ENCODE measurements around the gene SPAG9. TPM values are rescaled to one million over a fixed set of nuclear protein-coding genes. Genes with fewer than 3 reads are reported as not detected.
A peak's percentile ranks its signal among the peaks of the same experiment; 100 is the strongest.

The SPAG9 gene
- total RNA-seq, 1 experiment from 2014 or later, result 130 TPM

DNA sequence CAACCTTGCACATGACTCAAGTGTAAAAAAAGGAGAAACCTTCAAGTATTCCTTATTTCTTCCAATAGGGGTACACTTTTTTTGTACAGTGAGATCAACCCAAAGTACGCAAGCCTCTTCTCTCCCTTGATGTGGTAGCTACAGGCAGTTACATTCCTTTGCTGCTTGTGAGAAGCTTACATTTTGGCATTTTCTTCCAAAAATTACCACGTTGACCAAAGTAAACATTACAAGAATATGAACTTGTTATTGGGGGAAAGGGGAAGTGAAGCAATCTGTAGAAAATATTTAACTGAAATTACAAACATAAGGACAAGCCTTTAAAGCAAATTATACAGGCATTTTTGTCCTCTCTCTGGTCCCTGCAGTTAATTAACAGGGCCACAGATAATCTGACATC lies 157.5 kb downstream of the SPAG9 start:
- POLR2A ChIA-PET, result no interaction called here
- Mint-ChIP-seq H3K27ac (ENCODE audit: unreplicated experiment) (no peak overlapping the region), H3K9me3 (ENCODE audit: unreplicated experiment) (no peaks in the 10 kb centered on the region), H3K4me1 (ENCODE audit: low read depth, unreplicated experiment) (no peaks in the 10 kb centered on the region), H3K4me3 (ENCODE audit: unreplicated experiment) (no peak overlapping the region), H3K36me3 (ENCODE audit: insufficient read depth, unreplicated experiment) (peaks cover 16% of the 10 kb centered on the region), H3K27me3 (ENCODE audit: insufficient read depth, unreplicated experiment) (no peaks in the 10 kb centered on the region)
- Histone ChIP-seq H3K4me3 (ENCODE audit: low read depth, low read length) (no peak overlapping the region), H3K9me3 (no peaks in the 10 kb centered on the region), H3K4me1 (no peaks in the 10 kb centered on the region), H3K27me3 (replicated peaks; ENCODE audit: control insufficient read depth, insufficient read depth, low read length) (no peaks in the 10 kb centered on the region), H3K36me3 (ENCODE audit: control insufficient read depth, insufficient read depth, low read length) (no peaks in the 10 kb centered on the region)
- no TSS peak for BruUV-seq (replicated peaks)
- intact Hi-C loops (cut with micrococcal nuclease; ENCODE audit: unreplicated experiment), result no loop called here
- CTCF ChIA-PET, result interaction anchor here (1.0 kb wide), 1 partner anchor 117 kb away, joined by 3 read pairs; no protein-coding TSS in a partner anchor
- DNase-seq, result no peak
- TF ChIP-seq, protein P1, sequence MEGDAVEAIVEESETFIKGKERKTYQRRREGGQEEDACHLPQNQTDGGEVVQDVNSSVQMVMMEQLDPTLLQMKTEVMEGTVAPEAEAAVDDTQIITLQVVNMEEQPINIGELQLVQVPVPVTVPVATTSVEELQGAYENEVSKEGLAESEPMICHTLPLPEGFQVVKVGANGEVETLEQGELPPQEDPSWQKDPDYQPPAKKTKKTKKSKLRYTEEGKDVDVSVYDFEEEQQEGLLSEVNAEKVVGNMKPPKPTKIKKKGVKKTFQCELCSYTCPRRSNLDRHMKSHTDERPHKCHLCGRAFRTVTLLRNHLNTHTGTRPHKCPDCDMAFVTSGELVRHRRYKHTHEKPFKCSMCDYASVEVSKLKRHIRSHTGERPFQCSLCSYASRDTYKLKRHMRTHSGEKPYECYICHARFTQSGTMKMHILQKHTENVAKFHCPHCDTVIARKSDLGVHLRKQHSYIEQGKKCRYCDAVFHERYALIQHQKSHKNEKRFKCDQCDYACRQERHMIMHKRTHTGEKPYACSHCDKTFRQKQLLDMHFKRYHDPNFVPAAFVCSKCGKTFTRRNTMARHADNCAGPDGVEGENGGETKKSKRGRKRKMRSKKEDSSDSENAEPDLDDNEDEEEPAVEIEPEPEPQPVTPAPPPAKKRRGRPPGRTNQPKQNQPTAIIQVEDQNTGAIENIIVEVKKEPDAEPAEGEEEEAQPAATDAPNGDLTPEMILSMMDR (IDR thresholded peaks at IDR 0.05; ENCODE audit: insufficient read depth in 1 of 2, low read depth in 1 of 2, low read length in 1 of 2, severe bottlenecking in 1 of 2, unreplicated experiment in 1 of 2), result no peak

DNA sequence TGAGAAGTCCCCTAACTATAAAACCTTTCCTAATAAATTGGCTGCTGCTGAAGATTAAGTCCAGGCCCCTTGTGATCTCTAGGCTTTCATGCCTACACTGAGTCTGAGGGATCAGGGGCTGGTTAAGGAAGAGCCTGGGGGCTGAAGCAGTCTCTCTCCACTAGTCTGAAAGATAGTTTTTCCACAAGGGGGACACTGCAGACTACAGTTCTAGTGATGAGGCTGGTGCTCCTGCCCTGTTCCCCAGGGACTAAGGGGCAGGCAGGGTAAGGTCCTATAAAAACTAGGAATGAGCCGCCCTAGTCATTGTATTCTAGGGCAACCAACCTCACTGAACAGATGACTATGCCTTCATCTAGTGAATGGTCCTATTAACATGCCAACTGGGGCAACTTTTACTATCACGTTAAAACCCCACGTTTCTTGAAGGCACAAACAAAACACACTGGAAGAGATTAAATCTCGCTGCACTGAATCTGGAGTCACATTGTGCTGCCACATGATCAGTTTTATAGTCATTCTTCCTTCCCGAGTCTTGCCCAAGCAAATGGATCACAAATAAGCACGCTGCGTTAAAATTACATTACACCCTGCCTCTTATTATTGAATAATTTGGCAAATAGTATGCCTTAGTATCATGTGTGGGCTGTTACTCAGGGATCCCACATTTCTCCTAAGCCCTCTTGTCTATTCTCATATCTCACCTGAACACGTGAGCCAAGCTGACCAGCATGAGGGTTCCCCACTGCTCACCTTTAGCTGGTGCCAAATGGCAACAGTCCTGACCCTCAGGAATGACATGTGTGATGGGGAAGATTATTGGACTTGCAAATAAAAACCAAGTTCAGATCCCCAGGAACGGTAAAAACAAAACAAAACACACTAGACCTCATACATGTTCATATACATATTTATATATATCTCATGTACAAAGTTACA lies 159.1 kb downstream of the SPAG9 start:
- Mint-ChIP-seq H3K27ac (ENCODE audit: unreplicated experiment) (no peak overlapping the region), H3K4me3 (ENCODE audit: unreplicated experiment) (no peak overlapping the region), H3K36me3 (ENCODE audit: insufficient read depth, unreplicated experiment) (peaks cover 16% of the 10 kb centered on the region), H3K9me3 (ENCODE audit: unreplicated experiment) (no peaks in the 10 kb centered on the region), H3K27me3 (ENCODE audit: insufficient read depth, unreplicated experiment) (no peaks in the 10 kb centered on the region), H3K4me1 (ENCODE audit: low read depth, unreplicated experiment) (no peaks in the 10 kb centered on the region)
- DNase-seq, result peak in 1 of 2 experiments; percentile 46
- TF ChIP-seq, protein P1 (IDR thresholded peaks at IDR 0.05; ENCODE audit: insufficient read depth in 1 of 2, low read depth in 1 of 2, low read length in 1 of 2, severe bottlenecking in 1 of 2, unreplicated experiment in 1 of 2), result peak in 1 of 2 experiments; percentile 50
- Histone ChIP-seq H3K4me3 (ENCODE audit: low read depth, low read length) (no peak overlapping the region), H3K4me1 (no peaks in the 10 kb centered on the region), H3K36me3 (ENCODE audit: control insufficient read depth, insufficient read depth, low read length) (no peaks in the 10 kb centered on the region), H3K9me3 (no peaks in the 10 kb centered on the region), H3K27me3 (replicated peaks; ENCODE audit: control insufficient read depth, insufficient read depth, low read length) (no peaks in the 10 kb centered on the region)
- intact Hi-C loops (cut with micrococcal nuclease; ENCODE audit: unreplicated experiment), result no loop called here
- ChIA-PET POLR2A (interaction anchor here (0.6 kb wide), 1 partner anchor 95 kb away, joined by 12 read pairs; the partner anchor contains the start of gene TOB1), CTCF (no interaction called here)
- no TSS peak for BruUV-seq (replicated peaks)

DNA sequence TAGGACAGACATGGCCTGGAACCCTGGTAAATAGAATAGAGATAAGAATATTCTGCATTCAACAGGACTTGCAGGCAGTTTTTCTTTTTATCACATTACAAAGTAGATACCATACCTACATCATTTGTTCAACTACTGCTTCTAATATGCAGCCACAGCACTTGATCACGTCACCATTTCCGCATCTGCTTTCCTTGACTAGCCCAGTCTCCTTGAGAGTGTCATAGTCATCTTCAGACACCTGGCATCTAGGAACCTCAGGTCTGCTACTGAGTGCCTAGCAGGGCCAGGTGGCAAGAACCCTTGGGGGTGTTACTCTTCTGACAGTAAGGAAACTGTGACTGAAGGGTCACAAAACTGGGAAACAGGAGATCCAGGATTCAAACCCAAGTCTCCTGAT lies 161.3 kb downstream of the SPAG9 start:
- H3K27ac Mint-ChIP-seq (ENCODE audit: unreplicated experiment), result no peak overlapping the region
- TF ChIP-seq, protein P1 (IDR thresholded peaks at IDR 0.05; ENCODE audit: insufficient read depth in 1 of 2, low read depth in 1 of 2, low read length in 1 of 2, severe bottlenecking in 1 of 2, unreplicated experiment in 1 of 2), result no peak
- no peak overlapping the region for H3K4me3 Mint-ChIP-seq (ENCODE audit: unreplicated experiment)
- POLR2A ChIA-PET, result no interaction called here
- no TSS peak for BruUV-seq (replicated peaks)
- no peaks in the 10 kb centered on the region for H3K9me3 ChIP-seq
- no peak overlapping the region for H3K4me3 ChIP-seq (ENCODE audit: low read depth, low read length)
- H3K27me3 Mint-ChIP-seq (ENCODE audit: insufficient read depth, unreplicated experiment), result no peaks in the 10 kb centered on the region
- no peaks in the 10 kb centered on the region for H3K36me3 ChIP-seq (ENCODE audit: control insufficient read depth, insufficient read depth, low read length)
- peaks cover 10% of the 10 kb centered on the region for H3K36me3 Mint-ChIP-seq (ENCODE audit: insufficient read depth, unreplicated experiment)
- peaks cover 3% of the 10 kb centered on the region for H3K4me1 ChIP-seq
- CTCF ChIA-PET, result no interaction called here
- peaks cover 8% of the 10 kb centered on the region for H3K4me1 Mint-ChIP-seq (ENCODE audit: low read depth, unreplicated experiment)
- intact Hi-C loops (cut with micrococcal nuclease; ENCODE audit: unreplicated experiment), result loop anchor here (5.0 kb wide), 2 partner anchors 33 to 477 kb away; no protein-coding TSS in a partner anchor
- H3K9me3 Mint-ChIP-seq (ENCODE audit: unreplicated experiment), result no peaks in the 10 kb centered on the region
- DNase-seq, result peak in 1 of 2 experiments; percentile 36
- H3K27me3 ChIP-seq (replicated peaks; ENCODE audit: control insufficient read depth, insufficient read depth, low read length), result no peaks in the 10 kb centered on the region
